Bronchial epithelial cell (primary cell): ENCODE data around the gene TTC4. TPM values are rescaled to one million over a fixed set of nuclear protein-coding genes. Genes with fewer than 3 reads are reported as not detected.

ENCODE experiments used
- DNase-seq: peaks from one replicate; pipeline ENCODE4 v3.0.0-alpha.2; 2010; ENCODE audit warnings: low read depth
- FAIRE-seq: peaks from 2 replicates; lab custom pipeline; 2011; peaks lifted over from hg19 to GRCh38; lab: Jason Lieb, UNC
- H3K27me3 ChIP-seq: 2 replicates; pipeline ENCODE4 v1.5.1; 2011; ENCODE audit warnings: low read length; ENCODE audit not compliant: control insufficient read depth, insufficient read depth
- H3K36me3 ChIP-seq: 2 replicates; pipeline ENCODE4 v1.5.1; 2011; ENCODE audit warnings: low read length; ENCODE audit not compliant: control insufficient read depth, insufficient read depth
- H3K4me3 ChIP-seq: 2 replicates; pipeline ENCODE4 v1.5.1; 2011; ENCODE audit warnings: mild to moderate bottlenecking, low read depth, low read length, control low read depth
- total RNA-seq: library from RNA; depleted of rRNA; stranded (reverse); fragments of >200 nt; gene quantifications from 2 replicates; pipeline ENCODE4 v1.2.1, GENCODE V29; 2014
- TF ChIP-seq, protein P1 (sequence below): IDR thresholded peaks from 2 replicates; pipeline ENCODE4 v1.5.1; 2011; ENCODE audit warnings: mild to moderate bottlenecking, moderate library complexity, low read length, control low read depth, inconsistent platforms; ENCODE audit not compliant: insufficient read depth, severe bottlenecking

TTC4 gene
- total RNA-seq, 1 donor from 2014 or later, result 30.8 TPM

DNA sequence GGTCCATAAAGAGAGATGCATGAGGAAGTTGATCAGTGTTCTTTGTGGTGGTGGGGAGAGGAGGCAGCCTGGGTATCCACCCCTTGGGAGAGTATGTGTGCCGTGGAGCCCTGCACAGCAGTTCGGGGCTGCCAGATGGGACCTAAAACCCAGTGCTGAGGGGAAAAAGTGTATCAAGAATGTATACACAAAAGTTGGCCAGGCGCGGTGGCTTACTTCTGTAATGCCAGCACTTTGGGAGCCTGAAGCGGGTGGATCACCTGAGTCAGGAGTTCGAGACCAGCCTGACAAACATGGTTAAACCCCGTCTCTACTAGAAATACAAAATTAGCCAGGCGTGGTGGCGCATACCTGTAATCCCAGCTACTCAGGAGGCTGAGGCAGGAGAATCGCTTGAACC, 4.1 kb upstream of the TTC4 start:
- Histone ChIP-seq H3K36me3 (no peaks in the 10 kb centered on the region), H3K27me3 (no peaks in the 10 kb centered on the region), H3K4me3 (no peak overlapping the region)
- FAIRE-seq, result peak; percentile 92
- DNase-seq, result no peak
- TF ChIP-seq, protein P1, sequence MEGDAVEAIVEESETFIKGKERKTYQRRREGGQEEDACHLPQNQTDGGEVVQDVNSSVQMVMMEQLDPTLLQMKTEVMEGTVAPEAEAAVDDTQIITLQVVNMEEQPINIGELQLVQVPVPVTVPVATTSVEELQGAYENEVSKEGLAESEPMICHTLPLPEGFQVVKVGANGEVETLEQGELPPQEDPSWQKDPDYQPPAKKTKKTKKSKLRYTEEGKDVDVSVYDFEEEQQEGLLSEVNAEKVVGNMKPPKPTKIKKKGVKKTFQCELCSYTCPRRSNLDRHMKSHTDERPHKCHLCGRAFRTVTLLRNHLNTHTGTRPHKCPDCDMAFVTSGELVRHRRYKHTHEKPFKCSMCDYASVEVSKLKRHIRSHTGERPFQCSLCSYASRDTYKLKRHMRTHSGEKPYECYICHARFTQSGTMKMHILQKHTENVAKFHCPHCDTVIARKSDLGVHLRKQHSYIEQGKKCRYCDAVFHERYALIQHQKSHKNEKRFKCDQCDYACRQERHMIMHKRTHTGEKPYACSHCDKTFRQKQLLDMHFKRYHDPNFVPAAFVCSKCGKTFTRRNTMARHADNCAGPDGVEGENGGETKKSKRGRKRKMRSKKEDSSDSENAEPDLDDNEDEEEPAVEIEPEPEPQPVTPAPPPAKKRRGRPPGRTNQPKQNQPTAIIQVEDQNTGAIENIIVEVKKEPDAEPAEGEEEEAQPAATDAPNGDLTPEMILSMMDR, result no peak

DNA sequence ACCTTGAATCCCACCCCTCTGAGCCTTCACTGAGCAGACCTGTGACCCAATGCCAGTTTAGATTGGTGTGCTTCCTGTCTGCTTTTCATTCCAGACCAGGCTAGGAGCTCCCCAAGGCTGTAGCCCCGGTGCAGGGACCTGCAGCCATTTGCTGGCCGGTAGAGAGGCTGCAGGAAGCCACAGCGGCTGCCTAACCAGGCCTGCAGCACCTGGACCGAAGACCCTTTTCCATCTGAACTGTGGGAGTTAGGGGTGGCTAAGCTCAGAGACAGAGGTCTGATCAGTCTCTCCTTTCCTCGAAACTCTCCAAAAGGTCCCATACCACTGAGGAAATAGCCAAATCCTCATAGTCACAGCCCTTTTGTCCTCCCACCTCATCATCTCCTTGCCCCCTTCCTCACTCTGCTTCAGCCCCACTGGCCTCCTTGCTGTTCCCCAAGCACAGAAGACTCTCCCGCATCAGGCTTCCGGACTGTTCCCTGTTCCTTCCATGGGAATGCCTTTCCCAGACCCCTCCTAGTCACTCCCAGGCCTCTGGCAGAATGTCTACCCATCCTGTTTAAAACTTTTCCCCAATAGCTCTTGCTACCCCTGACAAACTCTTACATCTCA, 674 bp upstream of the TTC4 start:
- no peak overlapping the region for H3K4me3 ChIP-seq
- H3K27me3 ChIP-seq, result no peaks in the 10 kb centered on the region
- peaks cover 10% of the 10 kb centered on the region for H3K36me3 ChIP-seq
- FAIRE-seq (no peak), DNase-seq (no peak)
- TF ChIP-seq, protein P1, result no peak

DNA sequence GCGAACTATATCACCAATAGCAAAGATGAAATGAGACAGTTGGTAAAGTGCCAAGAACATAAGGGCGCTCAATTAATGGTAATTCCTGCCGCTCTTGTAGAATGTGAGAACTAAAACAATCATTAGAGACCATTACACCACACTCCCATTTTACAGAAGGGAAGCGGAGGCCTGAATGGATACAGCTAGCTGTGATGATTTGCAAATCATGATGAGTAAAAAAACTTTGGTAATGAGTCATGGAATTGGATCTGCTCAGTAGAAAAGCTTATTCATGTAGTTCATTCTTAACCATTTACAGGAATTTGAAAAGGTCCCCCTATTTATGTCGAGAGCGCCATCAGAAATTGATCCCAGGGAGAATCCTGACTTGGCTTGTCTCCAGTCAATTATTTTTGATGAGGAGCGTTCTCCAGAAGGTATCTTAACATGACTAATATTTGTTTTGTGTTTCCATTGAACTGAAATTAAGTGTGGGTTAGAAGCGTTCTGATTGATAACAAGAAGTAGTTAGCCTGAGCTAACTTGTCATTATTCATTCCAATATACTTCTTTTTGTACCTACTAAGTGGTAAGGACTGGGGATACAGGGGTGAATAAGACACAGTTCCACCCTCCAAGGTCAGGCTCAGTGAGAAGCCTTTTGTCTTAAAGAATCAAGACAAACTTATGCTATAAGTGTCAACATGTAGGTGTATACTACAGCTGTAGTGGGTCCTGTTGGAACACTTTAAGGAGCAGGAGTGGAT, 812 bp downstream of the TTC4 start:
- TF ChIP-seq, protein P1, result no peak
- Histone ChIP-seq H3K36me3 (peaks cover 12% of the 10 kb centered on the region), H3K4me3 (peak overlapping the region; percentile 96), H3K27me3 (no peaks in the 10 kb centered on the region)
- FAIRE-seq, result no peak
- peak; percentile 88 for DNase-seq

DNA sequence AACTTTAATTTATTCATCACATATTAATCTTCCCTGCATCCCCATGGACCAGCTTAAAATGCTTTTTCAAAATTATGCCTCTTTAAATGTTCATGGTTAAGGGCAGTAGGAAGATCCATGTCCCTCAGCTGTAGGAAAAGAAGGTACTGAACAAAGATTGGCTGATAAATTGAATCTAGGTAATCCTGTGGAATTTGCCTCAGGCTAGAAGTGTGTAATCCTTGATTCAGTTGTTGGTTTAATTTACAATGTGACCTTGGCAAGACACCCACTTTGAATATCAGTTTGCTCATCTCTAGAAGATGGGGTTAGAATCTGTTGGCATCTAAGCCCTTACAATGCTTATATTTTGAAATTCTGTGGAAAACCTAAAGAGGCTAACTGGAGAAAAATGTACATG, 6.1 kb downstream of the TTC4 start:
- H3K4me3 ChIP-seq, result no peak overlapping the region
- DNase-seq (peak; percentile 34), FAIRE-seq (no peak)
- H3K36me3 ChIP-seq, result peaks cover 23% of the 10 kb centered on the region
- H3K27me3 ChIP-seq, result no peaks in the 10 kb centered on the region
- TF ChIP-seq, protein P1, result no peak

DNA sequence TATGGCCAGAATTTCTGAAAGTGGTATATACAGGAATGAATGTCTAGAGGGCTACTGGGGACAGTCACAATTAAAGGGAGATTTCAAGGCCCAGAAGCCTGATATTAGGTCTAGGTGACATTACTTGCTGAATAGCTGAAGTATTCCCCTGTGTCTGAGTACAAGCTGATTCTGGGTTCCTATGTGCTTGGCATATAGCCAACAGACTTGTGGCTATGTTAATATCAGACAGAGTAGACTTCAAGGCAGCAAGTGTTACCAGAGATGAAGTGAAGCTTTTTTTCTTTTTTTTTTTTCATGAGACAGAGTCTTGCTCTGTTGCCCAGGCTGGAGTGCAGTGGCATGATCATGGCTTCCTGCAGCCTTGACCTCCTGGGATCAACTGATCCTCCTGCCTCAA, 8.3 kb downstream of the TTC4 start:
- DNase-seq (no peak), FAIRE-seq (no peak)
- Histone ChIP-seq H3K27me3 (no peaks in the 10 kb centered on the region), H3K4me3 (no peak overlapping the region), H3K36me3 (peaks cover 16% of the 10 kb centered on the region)
- TF ChIP-seq, protein P1, result no peak

DNA sequence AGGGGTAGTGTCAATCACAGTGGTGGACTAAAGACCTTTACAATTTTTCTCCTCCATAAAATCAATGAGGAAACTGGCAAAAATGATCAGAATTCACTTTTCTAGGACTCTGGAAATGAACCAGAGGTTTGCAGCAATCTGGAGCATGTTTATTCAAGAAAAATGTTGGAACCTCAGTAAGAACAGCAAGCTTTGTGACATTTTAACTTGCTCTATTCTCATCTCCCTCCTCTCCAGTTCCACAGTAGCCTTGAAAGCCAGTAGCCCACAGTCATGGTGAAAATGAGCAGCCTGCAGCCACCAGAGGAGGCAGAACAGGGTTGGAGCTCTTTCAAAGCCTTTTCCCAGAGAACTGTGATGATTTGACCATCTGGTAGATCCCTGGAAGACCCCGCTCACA, 9.1 kb downstream of the TTC4 start:
- Histone ChIP-seq H3K27me3 (no peaks in the 10 kb centered on the region), H3K36me3 (peaks cover 12% of the 10 kb centered on the region), H3K4me3 (no peak overlapping the region)
- TF ChIP-seq, protein P1, result no peak
- FAIRE-seq, result no peak
- no peak for DNase-seq
